AG04450 (cell line): ENCODE measurements around the gene ACYP2. TPM values are rescaled to one million over a fixed set of nuclear protein-coding genes. Genes with fewer than 3 reads are reported as not detected.
"Not testable (repeated sequence)": the region's sequence is repeated elsewhere in the genome, so short reads cannot be mapped to it uniquely, and the experiment has no call there.

Experiments
- CTCF ChIA-PET: fragments of 300-600, 350-600 bp; formaldehyde crosslinking; extraction: SDS; loops from one replicate; lab custom pipeline; 2022; ENCODE audit warnings: antibody characterized with exemption, inconsistent platforms; lab: Charles Lee
- POLR2A ChIA-PET: fragments of 350-600 bp; formaldehyde crosslinking; extraction: SDS; loops from one replicate; lab custom pipeline; 2021; ENCODE audit warnings: antibody characterized with exemption, inconsistent platforms; lab: Yijun Ruan, JAX
- DNase-seq: peaks from one replicate; pipeline ENCODE4 v3.0.0-alpha.2; 2011; ENCODE audit warnings: low read depth, low spot score
- H3K27ac ChIP-seq: one replicate; pipeline ENCODE4 v1.5.1; 2012; ENCODE audit warnings: low read depth, low read length, control low read depth
- H3K27me3 ChIP-seq: one replicate; pipeline ENCODE4 v1.6.0; 2012; ENCODE audit warnings: low read length; ENCODE audit not compliant: control insufficient read depth, insufficient read depth
- H3K4me3 ChIP-seq: 2 replicates; pipeline ENCODE4 v1.5.1; 2011; ENCODE audit warnings: mild to moderate bottlenecking, low read depth, low read length, control low read depth
- H3K9me3 ChIP-seq: 2 replicates; pipeline ENCODE4 v1.5.1; 2012; ENCODE audit warnings: low read length; ENCODE audit not compliant: control insufficient read depth, insufficient read depth
- CTCF ChIP-seq: IDR thresholded peaks from 2 replicates; pipeline ENCODE4 v1.5.1; 2011; ENCODE audit warnings: low read depth, low read length, control low read depth, inconsistent platforms
- polyA minus RNA-seq: library from RNA; depleted of rRNA, polyadenylated mRNA; stranded (reverse); fragments of >200 nt; gene quantifications from 2 replicates; pipeline ENCODE4 v1.2.3, GENCODE V29; 2011; rRNA and poly(A)+ RNA removed
- polyA plus RNA-seq: library from polyadenylated mRNA; depleted of rRNA; stranded (reverse); fragments of >200 nt; gene quantifications from 2 replicates; pipeline ENCODE4 v1.2.3, GENCODE V29; 2011; rRNA removed

ACYP2 gene
- 6.3 and 8.1 TPM in 2 replicates for polyA plus RNA-seq
- polyA minus RNA-seq, result 5.5 and 5.8 TPM in 2 replicates

GRCh38 chr2:54115284-54116137 is at the start of gene ACYP2:
Gene ACYP2 (plus strand): TSS chr2:54115615.
- TF ChIP-seq CTCF, result peak; percentile 38
- CTCF ChIA-PET, result interaction anchor here (1.0 to 3.0 kb wide), 4 partner anchors 9 to 589 kb away, joined by 3 to 8 read pairs (median 5); no protein-coding TSS in a partner anchor
- H3K9me3 ChIP-seq, result peaks cover 7% of the 10 kb centered on the region
- no peaks in the 10 kb centered on the region for H3K27me3 ChIP-seq
- H3K4me3 ChIP-seq, result peak within 1 kb of the TSS; percentile 68
- peak; percentile 91 for DNase-seq
- H3K27ac ChIP-seq, result peak within 1 kb of the TSS; percentile 97
- POLR2A ChIA-PET, result interaction anchor here (0.6 to 1.5 kb wide), 5 partner anchors 8 to 1107 kb away, joined by 3 to 7 read pairs (median 4); partner anchors contain the start of gene PSME4

- Histone ChIP-seq H3K4me3 (no peak overlapping the region), H3K27me3 (no peaks in the 10 kb centered on the region), H3K27ac (peak overlapping the region; percentile 47), H3K9me3 (no peaks in the 10 kb centered on the region)
- no peak for TF ChIP-seq CTCF
- no peak for DNase-seq
- ChIA-PET POLR2A (no interaction called here), CTCF (no interaction called here)
Observed at GRCh38 chr2:54065891-54066290, 49.5 kb upstream of the ACYP2 start.

GRCh38 chr2:54067851-54068375 is 47.5 kb upstream of the ACYP2 start:
- Histone ChIP-seq H3K27ac (no peak overlapping the region), H3K4me3 (no peak overlapping the region), H3K27me3 (no peaks in the 10 kb centered on the region), H3K9me3 (no peaks in the 10 kb centered on the region)
- ChIA-PET POLR2A (no interaction called here), CTCF (no interaction called here)
- no peak for TF ChIP-seq CTCF
- no peak for DNase-seq

- H3K9me3 ChIP-seq, CTCF ChIA-PET, H3K27me3 ChIP-seq, H3K27ac ChIP-seq, DNase-seq, H3K4me3 ChIP-seq: not testable (repeated sequence)
- POLR2A ChIA-PET, result interaction anchor here (0.6 kb wide), 1 partner anchor 523 kb away, joined by 4 read pairs; no protein-coding TSS in a partner anchor
Observed at GRCh38 chr2:54072483-54072882, 42.9 kb upstream of the ACYP2 start.

- Histone ChIP-seq H3K4me3 (no peak overlapping the region), H3K9me3 (no peaks in the 10 kb centered on the region), H3K27me3 (no peaks in the 10 kb centered on the region), H3K27ac (no peak overlapping the region)
- POLR2A ChIA-PET, result no interaction called here
- TF ChIP-seq CTCF, result no peak
- no peak for DNase-seq
- CTCF ChIA-PET, result no interaction called here
Observed at GRCh38 chr2:54073796-54074195, 41.6 kb upstream of the ACYP2 start.
